ENCODE results near the gene TMEM178B. TPM values are rescaled to one million over a fixed set of nuclear protein-coding genes. Genes with fewer than 3 reads are reported as not detected.
"Not testable (repeated sequence)": the region's sequence is repeated elsewhere in the genome, so short reads cannot be mapped to it uniquely, and the experiment has no call there.

Gene TMEM178B
- total RNA-seq, 2 experiments from 2014 or later: 0.05 to 0.10 TPM

DNA sequence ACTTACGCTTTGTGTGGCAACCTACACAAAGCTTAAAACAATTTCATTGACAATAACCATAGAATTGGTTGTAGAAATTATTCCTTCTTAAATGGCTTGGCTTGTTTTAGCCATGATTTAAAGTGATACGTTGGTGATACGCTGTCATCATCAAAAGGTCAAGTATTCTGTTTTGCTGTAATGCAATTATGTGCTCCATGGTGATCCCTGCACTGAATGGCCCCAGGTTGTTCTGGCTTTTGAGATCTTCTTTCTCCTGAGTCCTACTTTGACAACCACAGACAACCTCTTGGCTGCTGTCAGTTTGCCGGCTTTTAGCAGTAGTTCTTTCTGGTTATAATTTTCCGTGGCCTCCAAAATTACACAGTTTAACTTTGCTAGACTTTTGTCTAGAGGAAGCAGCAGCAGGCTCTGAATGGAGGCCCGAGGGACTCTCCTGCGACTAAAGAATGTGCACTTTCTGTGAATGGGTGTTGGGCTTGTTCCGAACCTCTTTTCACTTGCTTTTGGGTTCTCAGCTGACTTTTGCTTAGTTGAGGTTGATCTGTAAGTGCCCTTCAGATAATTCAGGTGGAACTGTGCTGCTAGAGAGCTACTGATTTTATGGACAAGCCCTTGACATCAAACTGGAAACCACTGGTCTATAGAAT is 104.7 kb downstream of the TMEM178B start:
- Mint-ChIP-seq H3K4me3 (no peak overlapping the region), H3K36me3 (ENCODE audit: low read depth) (no peaks in the 10 kb centered on the region), H3K4me1 (ENCODE audit: low read depth) (no peaks in the 10 kb centered on the region), H3K9me3 (ENCODE audit: insufficient read depth) (no peaks in the 10 kb centered on the region), H3K27ac (no peak overlapping the region), H3K27me3 (ENCODE audit: low read depth) (peaks cover 8% of the 10 kb centered on the region)
- ChIA-PET CTCF (interaction anchor here (1.1 kb wide), 1 partner anchor 22 kb away, joined by 3 read pairs; no protein-coding TSS in a partner anchor), POLR2A (no interaction called here)
- DNase-seq (no peak), ATAC-seq (no peak)

DNA sequence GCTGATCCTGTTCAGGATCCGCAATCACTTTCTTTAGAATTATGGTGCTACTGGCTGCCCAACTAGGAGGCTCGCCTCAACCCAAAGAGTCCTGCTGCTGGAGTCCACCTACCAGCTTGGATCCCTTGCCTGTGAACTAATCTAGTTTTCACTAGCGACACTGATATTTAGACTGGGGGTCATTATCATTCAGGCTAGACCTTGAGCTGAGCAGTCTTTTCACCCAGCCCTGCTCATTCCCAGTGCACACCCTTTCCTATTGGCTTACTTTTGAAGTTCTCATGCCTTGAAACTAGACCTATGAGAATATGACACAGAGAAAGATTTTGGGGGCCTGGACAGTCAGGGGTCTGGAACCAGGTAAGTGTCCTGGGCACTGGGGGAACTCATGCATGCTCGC is 107.9 kb downstream of the TMEM178B start:
- POLR2A ChIA-PET: no interaction called here
- Mint-ChIP-seq H3K4me3 (no peak overlapping the region), H3K9me3 (ENCODE audit: insufficient read depth) (no peaks in the 10 kb centered on the region), H3K27me3 (ENCODE audit: low read depth) (no peaks in the 10 kb centered on the region), H3K36me3 (ENCODE audit: low read depth) (no peaks in the 10 kb centered on the region), H3K4me1 (ENCODE audit: low read depth) (no peaks in the 10 kb centered on the region), H3K27ac (no peak overlapping the region)
- ATAC-seq (no peak), DNase-seq (no peak)
- CTCF ChIA-PET: no interaction called here

DNA sequence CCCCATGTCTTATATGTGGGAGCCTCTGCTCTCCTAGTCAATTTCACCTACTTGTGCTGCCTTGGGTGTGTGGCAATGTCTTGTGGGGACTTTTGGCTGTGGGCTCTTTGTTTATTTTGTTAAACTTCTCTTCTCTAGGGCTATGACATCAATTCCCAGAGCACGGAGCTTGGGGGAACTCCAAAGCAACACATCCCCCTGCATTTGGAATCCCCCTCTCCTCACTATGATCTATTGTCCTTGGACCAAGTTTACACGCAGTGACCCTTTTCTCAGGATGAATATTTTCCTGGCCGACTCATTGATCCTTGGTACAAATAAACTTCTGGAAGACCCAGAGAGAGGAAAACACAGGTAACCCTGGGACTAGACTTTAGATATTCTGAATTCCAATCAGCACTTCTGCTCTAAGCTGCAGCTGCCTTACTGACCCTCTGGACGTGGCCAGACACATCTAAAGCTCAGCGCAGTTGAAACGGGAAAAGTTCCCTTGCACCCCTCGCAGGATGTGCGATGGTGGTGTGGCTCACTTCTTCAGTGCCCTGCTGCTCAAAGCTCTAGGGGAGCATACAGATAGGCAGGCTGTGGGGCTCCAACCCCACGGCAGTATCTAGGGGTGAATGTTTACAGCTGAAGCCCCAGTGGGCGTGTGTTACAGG is 110.8 kb downstream of the TMEM178B start:
- no peak overlapping the region for H3K27ac Mint-ChIP-seq
- no peak overlapping the region for H3K4me3 Mint-ChIP-seq
- ChIA-PET CTCF (no interaction called here), POLR2A (no interaction called here)
- H3K9me3 Mint-ChIP-seq (ENCODE audit: insufficient read depth): no peaks in the 10 kb centered on the region
- H3K36me3 Mint-ChIP-seq (ENCODE audit: low read depth): no peaks in the 10 kb centered on the region
- H3K4me1 Mint-ChIP-seq (ENCODE audit: low read depth): no peaks in the 10 kb centered on the region
- ATAC-seq: no peak
- DNase-seq: no peak
- H3K27me3 Mint-ChIP-seq (ENCODE audit: low read depth): no peaks in the 10 kb centered on the region

DNA sequence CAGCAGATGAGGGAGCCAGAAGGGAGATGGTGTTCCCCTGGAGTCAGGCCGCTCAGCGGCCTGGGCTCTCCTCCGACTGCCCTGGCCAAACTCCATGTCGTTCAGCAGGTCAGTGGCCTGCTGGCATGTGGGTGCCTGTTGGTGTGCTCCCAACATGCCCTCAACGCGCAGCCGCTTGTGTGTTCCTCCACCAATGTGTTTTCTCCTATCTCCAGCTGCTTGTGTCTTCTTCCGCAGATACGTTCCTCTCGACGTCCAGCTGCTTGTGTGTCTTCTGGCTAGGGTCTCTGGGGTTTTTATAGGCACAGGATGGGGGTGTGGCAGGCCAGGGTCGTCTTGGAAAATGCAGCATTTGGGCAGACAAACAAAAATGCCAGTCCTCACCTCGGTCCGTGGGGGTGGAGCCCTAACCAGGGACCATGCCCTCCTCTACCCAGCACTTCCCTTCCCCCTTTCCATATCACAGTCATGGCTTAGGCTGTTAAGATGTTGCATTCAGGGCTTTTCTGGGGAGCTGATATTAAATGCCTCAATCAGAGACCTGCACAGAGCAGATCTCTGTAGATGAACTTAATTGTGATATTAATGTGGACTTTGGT is 111.6 kb downstream of the TMEM178B start:
- ChIA-PET CTCF (no interaction called here), POLR2A (no interaction called here)
- DNase-seq (no peak), ATAC-seq (no peak)
- Mint-ChIP-seq H3K36me3 (ENCODE audit: low read depth) (no peaks in the 10 kb centered on the region), H3K4me1 (ENCODE audit: low read depth) (no peaks in the 10 kb centered on the region), H3K27me3 (ENCODE audit: low read depth) (no peaks in the 10 kb centered on the region), H3K4me3 (no peak overlapping the region), H3K27ac (no peak overlapping the region), H3K9me3 (ENCODE audit: insufficient read depth) (no peaks in the 10 kb centered on the region)

DNA sequence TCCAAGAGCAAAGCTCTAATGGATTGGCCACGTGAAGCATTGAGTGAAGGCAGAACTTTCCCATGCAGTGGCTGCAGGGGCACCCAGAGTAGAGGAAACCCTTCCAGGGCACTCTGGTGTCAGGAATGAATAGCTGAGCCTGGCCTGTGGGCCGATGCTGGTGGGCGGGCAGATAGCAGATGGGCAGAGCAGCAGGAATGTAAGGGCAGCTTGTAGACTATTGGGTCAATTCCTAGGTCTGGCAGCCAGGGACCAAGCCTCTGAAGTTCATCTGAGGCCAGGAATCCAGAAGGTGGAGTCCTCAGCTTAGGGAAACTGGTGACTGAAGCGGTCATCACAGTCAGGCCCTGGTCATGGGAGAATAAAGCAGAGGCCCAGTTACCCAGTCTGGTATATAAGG is 115.4 kb downstream of the TMEM178B start:
- no peaks in the 10 kb centered on the region for H3K36me3 Mint-ChIP-seq (ENCODE audit: low read depth)
- H3K27me3 Mint-ChIP-seq (ENCODE audit: low read depth): no peaks in the 10 kb centered on the region
- no peak overlapping the region for H3K4me3 Mint-ChIP-seq
- DNase-seq (no peak), ATAC-seq (no peak)
- no peaks in the 10 kb centered on the region for H3K4me1 Mint-ChIP-seq (ENCODE audit: low read depth)
- H3K27ac Mint-ChIP-seq: no peak overlapping the region
- CTCF ChIA-PET: no interaction called here
- no peaks in the 10 kb centered on the region for H3K9me3 Mint-ChIP-seq (ENCODE audit: insufficient read depth)
- POLR2A ChIA-PET: no interaction called here

DNA sequence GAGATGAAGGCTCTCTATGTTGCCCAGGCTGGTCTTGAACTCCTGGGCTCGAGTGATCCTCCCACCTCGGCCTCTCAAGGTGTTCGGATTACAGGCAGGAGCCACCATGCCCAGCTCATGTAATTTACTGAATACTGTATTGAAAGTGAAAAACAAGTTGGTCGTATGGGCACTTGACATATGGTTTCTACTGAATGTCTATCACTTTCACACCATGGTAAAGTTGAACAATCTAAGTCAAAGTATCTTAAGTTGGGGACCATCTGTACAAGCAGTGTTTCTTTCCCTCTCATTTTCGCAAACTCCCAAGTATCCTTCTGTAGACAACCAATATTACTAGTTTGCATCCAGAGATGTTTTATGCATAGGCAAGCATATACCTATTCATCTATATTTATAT is 116.6 kb downstream of the TMEM178B start:
- ChIA-PET CTCF (no interaction called here), POLR2A (no interaction called here)
- ATAC-seq: no peak
- H3K36me3 Mint-ChIP-seq (ENCODE audit: low read depth): no peaks in the 10 kb centered on the region
- no peaks in the 10 kb centered on the region for H3K27me3 Mint-ChIP-seq (ENCODE audit: low read depth)
- no peaks in the 10 kb centered on the region for H3K9me3 Mint-ChIP-seq (ENCODE audit: insufficient read depth)
- no peak overlapping the region for H3K27ac Mint-ChIP-seq
- H3K4me3 Mint-ChIP-seq: no peak overlapping the region
- no peaks in the 10 kb centered on the region for H3K4me1 Mint-ChIP-seq (ENCODE audit: low read depth)
- no peak for DNase-seq

DNA sequence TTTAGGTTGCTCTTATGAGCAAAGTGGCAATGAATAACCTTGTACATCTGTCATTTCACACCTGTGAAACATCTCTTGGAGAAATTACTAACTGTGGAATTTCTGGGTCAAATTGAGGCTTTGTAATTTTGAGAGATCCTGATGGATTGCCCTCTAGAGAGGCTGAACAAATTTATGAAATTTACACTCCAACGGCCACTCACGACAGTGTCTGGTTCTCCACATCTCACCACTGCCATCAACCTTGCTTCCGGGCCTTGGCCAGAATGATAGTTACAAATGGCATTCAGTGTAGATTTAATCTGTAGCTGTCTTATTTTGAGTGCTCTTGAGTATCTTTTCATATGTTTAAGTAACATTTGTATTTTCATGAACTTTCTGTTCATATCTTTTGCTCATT is 117.4 kb downstream of the TMEM178B start:
- ATAC-seq (no peak), DNase-seq (no peak)
- CTCF ChIA-PET: no interaction called here
- Mint-ChIP-seq H3K4me1 (ENCODE audit: low read depth) (no peaks in the 10 kb centered on the region), H3K4me3 (no peak overlapping the region), H3K9me3 (ENCODE audit: insufficient read depth) (no peaks in the 10 kb centered on the region), H3K27me3 (ENCODE audit: low read depth) (no peaks in the 10 kb centered on the region), H3K27ac (no peak overlapping the region), H3K36me3 (ENCODE audit: low read depth) (no peaks in the 10 kb centered on the region)
- POLR2A ChIA-PET: no interaction called here

DNA sequence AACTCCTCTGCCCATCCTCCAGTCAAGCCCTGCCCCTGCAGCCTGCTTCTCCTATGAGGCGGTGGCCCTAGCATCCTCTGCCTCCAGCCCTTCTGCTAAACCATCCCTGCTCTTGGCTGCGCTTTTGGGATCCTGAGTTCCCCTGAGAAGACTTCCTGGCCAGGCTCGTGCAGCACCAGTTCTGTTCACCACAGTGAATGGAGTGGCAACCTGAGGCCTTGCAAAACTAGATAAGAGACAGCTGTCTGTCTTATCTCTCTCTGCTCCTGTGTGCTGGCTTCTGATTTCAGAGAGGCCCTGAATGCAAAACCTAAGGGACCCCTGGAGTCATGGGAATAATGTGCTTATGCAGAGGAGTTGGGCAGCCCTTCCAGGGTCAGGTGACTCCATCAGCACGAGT is 119.2 kb downstream of the TMEM178B start:
- ChIA-PET CTCF (no interaction called here), POLR2A (no interaction called here)
- DNase-seq: no peak
- Mint-ChIP-seq H3K4me1 (ENCODE audit: low read depth) (no peaks in the 10 kb centered on the region), H3K9me3 (ENCODE audit: insufficient read depth) (no peaks in the 10 kb centered on the region), H3K27me3 (ENCODE audit: low read depth) (no peaks in the 10 kb centered on the region), H3K4me3 (no peak overlapping the region), H3K36me3 (ENCODE audit: low read depth) (no peaks in the 10 kb centered on the region), H3K27ac (no peak overlapping the region)
- ATAC-seq: no peak

DNA sequence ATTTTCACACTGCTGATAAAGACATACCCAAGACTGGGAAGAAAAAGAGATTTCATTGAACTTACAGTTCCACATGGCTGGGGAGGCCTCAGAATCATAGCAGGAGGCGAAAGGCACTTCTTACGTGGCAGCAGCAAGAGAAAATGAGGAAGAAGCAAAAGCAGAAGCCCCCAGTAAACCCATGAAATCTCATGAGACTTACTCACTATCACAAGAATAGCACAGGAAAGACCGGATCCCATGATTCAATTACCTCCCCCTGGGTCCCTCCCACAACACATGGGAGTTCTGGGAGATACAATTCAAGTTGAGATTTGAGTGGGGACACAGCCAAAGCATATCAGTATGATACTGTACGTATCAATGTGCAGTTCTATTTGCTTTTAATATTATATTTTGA is 121.9 kb downstream of the TMEM178B start:
- H3K4me3 Mint-ChIP-seq; H3K27ac Mint-ChIP-seq; DNase-seq; POLR2A ChIA-PET; H3K27me3 Mint-ChIP-seq (ENCODE audit: low read depth); CTCF ChIA-PET; H3K4me1 Mint-ChIP-seq (ENCODE audit: low read depth); ATAC-seq; H3K9me3 Mint-ChIP-seq (ENCODE audit: insufficient read depth); H3K36me3 Mint-ChIP-seq (ENCODE audit: low read depth): not testable (repeated sequence)

DNA sequence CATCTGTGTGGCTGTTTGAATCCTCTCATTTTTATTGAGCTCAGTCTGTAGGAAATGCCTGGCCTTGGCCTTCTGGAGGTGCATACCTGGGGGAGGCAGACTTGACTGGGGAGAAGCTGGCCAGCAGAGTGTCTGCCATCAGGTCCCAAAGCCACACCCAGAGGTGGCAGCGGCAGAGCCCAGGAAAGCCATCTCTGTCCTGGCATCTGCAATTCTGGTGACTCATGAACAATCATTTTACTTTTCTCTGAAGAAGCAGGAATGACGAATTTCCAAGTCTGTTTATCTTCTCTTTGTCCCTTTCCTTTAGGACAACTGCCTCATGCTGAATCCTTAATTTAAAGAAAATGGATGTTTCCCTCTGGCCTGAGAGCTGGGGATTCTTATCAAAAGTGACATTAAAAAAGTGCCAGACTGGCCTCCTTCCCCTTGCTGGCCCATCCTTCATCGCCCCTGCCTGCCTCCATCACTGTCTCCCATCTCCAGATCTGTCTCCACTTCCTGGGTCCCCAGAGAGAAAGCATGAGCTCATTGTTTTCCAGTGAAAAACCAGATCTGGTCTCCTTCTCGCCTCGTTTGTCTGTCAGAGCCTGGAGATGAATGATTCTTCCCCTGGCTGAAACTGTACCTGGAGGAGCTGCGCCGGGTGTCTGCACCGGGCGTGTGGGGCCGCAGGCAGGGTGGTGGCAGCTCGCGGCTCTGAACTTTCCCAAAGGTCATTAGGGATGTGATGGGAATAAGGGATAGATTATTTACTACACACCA is 124.5 kb downstream of the TMEM178B start:
- CTCF ChIA-PET: no interaction called here
- DNase-seq (no peak), ATAC-seq (no peak)
- no peak overlapping the region for H3K4me3 Mint-ChIP-seq
- no peak overlapping the region for H3K27ac Mint-ChIP-seq
- POLR2A ChIA-PET: interaction anchor here (0.5 kb wide), 1 partner anchor 43 kb away, joined by 3 read pairs; no protein-coding TSS in a partner anchor
- H3K9me3 Mint-ChIP-seq (ENCODE audit: insufficient read depth): no peaks in the 10 kb centered on the region
- H3K27me3 Mint-ChIP-seq (ENCODE audit: low read depth): peaks cover 8% of the 10 kb centered on the region
- no peaks in the 10 kb centered on the region for H3K36me3 Mint-ChIP-seq (ENCODE audit: low read depth)
- no peaks in the 10 kb centered on the region for H3K4me1 Mint-ChIP-seq (ENCODE audit: low read depth)

DNA sequence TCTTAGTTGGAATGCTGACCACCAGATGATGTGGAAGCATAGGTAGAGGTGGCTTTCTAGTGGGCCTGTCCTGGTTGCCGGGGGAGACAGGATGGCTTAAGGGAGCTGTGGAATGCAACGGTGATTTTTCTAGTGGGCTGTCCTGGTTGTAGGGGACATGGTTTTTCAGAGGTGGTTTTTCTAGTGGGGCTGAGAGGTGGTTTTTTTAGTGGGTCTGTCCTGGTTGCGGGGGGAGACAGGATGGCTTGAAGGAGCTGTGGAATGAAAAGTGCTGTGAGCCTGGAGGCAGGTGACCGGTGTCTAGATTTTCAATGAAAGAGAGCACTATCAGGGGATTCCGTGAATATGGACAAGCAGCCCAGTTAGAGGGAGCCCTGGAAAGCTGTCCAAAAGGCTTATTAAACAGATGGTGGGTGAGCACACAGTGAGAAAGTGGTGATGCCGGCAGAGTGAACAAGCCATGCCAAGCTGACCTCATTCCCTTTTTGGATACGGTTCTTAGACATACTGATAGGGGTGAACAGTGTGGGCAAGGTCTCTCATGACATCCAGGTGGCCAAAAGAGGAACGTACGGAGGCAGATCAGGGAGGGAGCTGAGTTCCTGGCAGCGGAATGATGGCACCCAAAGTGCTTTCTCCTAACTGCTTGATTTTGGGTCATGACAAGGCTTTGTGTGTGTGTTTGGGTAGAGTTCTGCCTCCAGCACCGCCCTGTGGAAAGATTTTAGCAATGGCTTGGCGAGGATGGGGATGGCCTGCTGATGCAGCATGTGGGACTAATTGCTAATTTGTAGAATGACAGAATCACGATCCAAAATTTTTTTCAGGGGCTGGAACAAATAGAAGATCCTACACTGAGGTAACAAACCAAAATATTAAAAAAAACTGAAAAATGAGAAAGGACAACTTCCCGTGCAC is 126.6 kb downstream of the TMEM178B start:
- no peak for DNase-seq
- ATAC-seq: no peak
- H3K4me1 Mint-ChIP-seq (ENCODE audit: low read depth): no peaks in the 10 kb centered on the region
- POLR2A ChIA-PET: no interaction called here
- H3K4me3 Mint-ChIP-seq: no peak overlapping the region
- CTCF ChIA-PET: interaction anchor here (1.2 kb wide), 1 partner anchor 22 kb away, joined by 3 read pairs; no protein-coding TSS in a partner anchor
- no peaks in the 10 kb centered on the region for H3K36me3 Mint-ChIP-seq (ENCODE audit: low read depth)
- H3K9me3 Mint-ChIP-seq (ENCODE audit: insufficient read depth): no peaks in the 10 kb centered on the region
- H3K27ac Mint-ChIP-seq: no peak overlapping the region
- H3K27me3 Mint-ChIP-seq (ENCODE audit: low read depth): peaks cover 11% of the 10 kb centered on the region
